Right renal cortex interstitium (tissue), 3 donors: Measurements from ENCODE around the gene SPSB3. TPM values are rescaled to one million over a fixed set of nuclear protein-coding genes. Genes with fewer than 3 reads are reported as not detected.

Experiments used
- DNase-seq, 3 donors: peaks; one replicate each; pipeline ENCODE4 v3.0.0-alpha.2; 2013; ENCODE audit warnings: low read depth in 3 of 3, low spot score in 2 of 3
- polyA plus RNA-seq, 3 donors: library from polyadenylated mRNA; unstranded; fragments of 120-200 nt; gene quantifications; one replicate each; pipeline ENCODE4 v1.2.1, GENCODE V29; 2013; ENCODE audit not compliant: insufficient read length in 3 of 3

Gene SPSB3
- 10 to 100 TPM; 30.8 to 35.7 (median 32.5) TPM for polyA plus RNA-seq

DNA sequence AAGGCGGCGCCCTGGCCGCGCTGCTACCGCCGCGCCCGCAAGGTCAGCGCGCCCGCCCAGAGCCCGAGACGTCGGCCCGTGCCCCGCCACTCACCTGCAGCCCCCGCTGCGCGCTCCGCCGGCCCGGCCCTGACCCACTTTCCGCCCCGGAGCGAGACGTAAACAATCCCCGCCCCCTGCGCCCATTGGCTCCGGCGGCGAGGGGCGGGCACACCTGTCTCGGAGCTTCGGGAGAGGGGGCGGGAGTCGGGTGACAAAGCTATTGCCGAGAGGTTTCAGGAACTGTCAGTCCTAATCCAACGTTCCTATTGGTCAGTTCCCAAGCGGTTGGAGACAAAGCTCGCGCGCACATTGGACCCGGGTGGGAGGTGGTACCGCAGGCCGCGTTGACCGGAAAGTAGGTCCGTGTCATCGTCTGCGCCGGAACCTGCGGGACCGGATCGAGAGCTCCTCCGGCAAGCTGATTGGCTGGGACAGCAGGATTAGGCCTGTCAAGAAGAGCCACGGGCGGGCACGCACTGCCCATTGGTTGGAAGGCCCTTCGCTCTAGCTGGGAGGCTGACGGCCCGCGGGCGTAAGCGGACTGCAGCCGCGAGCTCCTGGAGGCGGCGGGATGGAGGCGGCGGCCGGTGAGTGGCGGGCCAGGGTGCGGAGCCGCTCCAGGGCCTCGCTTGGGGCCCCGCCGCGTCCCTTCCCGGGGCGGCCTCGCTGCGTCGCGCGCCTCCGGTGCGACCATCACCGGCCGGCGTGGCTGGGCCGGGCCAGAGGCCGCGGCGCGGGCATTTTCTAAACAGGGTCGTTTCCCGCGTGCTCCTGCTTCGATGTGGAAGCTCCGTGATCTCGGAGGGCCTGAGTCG is at the start of gene SPSB3, which contains the start of gene NUBP2:
TSS of gene SPSB3 (minus strand) at position 164 of the 857 bp plus-strand sequence. CDS start 1,088 bp downstream, outside the sequence.
TSS of gene NUBP2 (plus strand) at position 553 of the 857 bp plus-strand sequence. CDS start at position 614, 61 bp downstream.
- DNase-seq = peak; percentile 97 to 100 (median 99)

DNA sequence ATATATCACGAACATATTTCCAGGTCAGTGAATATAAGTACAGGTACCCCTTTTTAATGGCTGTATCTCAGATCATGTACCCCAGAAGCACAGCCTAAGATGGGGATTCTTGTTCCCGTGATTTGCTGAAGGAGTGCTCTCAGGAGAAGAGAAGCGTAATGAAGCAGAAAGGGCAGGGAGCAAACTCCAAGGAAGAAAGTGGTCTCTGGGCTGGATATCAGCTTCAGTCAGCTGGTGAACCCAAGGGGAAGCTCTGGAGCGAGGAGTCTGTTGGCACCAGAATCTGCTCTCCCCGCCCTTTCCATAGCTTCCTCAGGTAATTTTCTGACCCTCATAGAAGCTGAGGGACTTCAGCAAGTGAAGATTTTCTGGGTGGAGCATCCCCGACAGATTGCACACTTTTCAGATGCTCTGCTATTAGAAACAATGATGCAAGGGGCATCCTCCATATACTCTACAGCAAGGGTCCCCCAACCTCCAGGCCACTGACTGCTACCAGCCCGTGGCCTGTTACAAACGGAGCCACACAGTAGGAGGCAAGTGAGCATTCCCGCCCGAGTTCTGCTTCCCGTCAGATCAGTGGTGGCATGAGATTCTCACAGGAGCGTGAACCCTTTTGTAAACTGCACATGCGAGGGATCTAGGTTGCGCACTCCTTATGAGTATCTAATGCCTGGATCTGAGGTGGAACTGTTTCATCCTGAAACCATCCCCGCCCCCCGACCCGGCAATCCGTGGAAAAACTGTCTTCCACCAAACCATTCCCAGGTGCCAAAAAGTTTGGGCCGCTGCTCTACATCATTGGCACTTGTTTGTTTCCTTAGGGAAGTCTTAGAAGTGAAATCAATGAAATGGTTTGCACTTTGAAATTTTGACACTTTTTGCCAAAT is 49.1 kb upstream of the SPSB3 start:
- DNase-seq = no peak

GRCh38 chr16:1830213-1830612 is 47.8 kb upstream of the SPSB3 start:
- DNase-seq = no peak

DNA sequence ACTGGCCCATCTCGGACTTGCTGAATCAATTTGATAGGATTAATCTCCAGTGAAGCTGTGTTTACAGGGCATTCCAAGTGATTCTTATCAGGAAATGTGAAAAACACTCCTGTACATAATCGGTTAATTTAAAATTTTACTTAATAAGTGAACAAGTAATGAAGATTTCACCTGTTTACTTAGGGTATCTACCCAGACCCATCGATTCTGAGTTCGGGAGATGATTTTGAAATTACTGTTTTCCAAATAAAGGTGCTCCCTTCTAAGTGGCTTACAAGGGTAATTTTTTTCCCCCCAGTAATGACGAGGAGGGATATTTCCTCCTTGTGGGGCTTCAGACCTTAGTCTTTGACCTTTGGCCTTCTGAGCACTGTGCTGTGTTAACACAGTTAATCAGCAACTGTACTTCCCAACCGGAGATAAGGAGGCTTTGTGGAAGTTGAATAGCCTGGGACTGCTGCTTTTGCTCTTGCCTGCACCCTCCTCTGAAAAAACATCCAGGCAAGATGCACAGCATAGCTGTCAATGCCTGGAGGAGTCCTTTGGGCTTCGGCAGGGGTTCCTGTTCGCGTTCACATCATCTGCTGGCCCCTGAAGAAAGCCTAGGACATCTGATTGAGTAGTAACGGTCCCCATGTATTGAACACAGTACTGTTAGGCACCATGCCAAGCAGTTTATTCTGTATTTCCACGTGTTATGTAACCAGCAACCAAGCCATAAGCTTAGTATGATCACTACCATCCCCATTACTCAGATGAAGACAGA is 46.5 kb upstream of the SPSB3 start:
- DNase-seq = no peak

DNA sequence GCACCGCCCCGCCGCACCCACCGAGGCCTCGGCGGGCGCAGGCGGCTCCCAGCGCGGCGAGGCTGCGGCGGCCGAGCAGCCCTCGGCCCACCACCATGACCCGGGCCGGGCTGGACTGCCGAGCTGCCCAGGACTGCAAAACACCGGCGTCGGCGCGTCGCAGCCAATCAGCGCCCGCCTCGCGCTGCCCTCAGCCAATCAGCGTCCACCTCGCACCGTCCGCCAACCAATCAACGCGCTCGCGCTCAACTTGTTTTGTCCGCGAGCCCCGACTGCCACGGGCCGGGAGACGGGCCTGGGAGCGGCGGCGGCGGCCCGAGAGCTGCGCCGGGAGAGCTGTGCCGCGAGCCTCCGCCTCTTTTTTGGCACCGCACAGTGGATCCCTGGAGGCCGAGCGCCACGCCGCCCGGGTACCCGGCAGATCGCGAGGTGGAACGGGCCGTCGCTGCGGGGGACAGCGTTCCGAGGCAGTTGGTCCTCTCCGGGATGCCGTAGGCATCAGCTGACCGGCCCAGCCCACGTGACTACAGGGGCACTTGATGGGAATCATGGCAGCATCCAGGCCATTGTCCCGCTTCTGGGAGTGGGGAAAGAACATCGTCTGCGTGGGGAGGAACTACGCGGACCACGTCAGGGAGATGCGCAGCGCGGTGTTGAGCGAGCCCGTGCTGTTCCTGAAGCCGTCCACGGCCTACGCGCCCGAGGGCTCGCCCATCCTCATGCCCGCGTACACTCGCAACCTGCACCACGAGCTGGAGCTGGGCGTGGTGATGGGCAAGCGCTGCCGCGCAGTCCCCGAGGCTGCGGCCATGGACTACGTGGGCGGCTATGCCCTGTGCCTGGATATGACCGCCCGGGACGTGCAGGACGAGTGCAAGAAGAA is 44.6 kb upstream of the SPSB3 start, which contains the start of the genes FAHD1 and HAGH:
TSS of gene FAHD1 (plus strand) at position 516 of the 883 bp plus-strand sequence. CDS start at position 549, 33 bp downstream.
TSS of gene HAGH (minus strand) at position 135 of the 883 bp plus-strand sequence. CDS start at position 97, 38 bp downstream.
- peak; percentile 84 to 87 (median 84) for DNase-seq

GRCh38 chr16:1825864-1826690 is 43.7 kb upstream of the SPSB3 start:
- no peak for DNase-seq

DNA sequence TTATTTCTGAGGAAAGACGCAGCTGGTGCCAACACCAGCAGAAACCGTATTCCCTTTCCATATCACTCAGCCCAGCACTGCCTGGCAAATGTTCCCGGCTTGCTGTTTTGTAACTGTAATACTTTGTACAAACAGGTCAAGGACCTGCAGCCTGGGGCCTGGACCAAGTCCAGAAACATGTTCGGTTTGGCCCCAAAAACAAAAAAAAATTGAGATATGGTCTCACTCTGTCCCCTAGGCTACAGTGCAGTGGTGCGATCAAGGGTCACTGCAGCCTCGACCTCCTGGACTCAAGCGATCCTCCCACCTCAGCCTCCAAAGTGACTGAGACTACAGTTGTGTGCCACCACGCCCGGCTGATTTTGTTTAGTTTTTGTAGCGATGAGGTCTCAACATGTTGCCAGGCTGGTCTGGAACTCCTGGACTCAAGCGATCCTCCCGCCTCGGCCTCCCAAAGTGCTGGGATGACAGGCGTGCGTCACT is 43.1 kb upstream of the SPSB3 start:
- no peak for DNase-seq

GRCh38 chr16:1823821-1824220 is 41.5 kb upstream of the SPSB3 start:
- no peak for DNase-seq

DNA sequence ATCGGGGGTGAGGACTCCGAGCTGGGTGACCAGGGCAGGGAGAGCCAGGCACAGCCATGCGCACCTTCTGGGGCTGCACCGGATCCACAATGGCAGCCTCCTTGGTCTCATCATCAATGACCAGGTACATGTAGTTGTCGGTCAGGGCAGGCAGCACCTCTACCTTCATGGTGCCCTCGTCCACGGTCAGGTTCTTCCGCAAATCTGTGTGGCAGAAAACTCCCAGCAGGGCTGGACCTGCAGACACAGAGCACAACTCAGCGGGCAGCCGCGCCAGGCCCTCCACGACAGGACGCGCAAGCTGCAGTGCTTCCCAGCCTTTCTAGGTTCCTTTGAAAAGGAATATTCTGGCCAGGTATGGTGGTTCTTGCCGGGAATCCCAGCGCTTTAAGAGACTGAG is 40.4 kb upstream of the SPSB3 start:
- no peak for DNase-seq

GRCh38 chr16:1821861-1822611 is 39.7 kb upstream of the SPSB3 start:
- no peak for DNase-seq

DNA sequence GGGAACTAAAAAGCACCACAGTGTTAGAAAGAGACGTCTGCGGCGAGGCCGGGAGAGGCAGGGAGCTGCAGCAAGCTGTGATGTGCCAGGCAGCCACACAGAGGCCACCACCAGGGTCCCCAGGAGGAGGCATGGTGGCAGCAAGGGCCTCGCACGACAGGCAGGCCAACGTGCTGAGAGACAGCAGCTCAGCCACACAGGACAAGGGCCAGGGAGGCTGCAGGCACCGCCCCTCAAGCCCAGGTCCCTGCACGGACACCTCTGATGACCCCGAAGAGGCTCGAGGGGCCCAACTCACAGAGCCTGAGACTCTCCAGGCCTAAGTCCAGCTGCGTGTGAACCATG is 38.5 kb upstream of the SPSB3 start:
- no peak for DNase-seq

DNA sequence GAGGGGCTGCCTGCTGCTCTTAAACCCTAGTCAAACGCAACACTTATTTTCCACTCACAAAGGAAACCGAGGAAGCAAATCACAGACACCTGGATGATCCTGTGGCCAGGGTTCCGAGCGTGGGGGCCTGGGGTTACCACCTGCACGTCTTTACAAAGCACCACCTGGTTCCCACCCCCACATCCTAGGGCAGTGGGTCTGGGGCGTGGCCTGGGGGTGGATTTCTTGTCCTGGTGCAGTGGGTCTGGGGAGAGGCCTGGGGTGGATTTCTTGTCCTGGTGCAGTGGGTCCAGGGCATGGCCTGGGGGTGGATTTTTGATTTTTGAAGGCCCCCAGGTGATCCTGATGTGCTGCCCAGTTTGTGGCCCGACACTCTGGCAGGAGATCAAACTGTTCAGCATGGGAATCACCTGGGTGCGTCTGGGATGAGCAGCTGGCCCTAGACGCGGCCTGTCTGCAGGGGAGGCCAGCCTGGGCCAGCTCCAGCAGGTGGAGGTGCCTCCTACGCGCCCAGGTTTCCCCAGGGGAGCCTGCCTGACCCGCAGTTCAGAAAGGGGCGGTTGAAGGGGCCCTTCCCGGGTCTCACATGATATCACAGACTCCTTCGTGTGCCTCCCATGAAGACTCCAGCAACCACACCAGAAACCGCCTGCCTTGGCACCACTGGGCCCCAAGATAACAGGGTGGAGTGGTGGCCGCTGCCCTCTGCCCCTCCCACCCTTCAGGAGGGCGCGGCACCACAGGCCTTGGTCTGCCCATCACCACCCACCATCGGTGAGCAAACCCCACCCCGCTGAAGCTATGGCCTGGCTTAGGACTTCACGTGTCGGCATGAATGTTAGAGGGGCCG is 38.0 kb upstream of the SPSB3 start:
- no peak for DNase-seq

- no peak for DNase-seq
These were observed 37.2 kb upstream of the SPSB3 start for GRCh38 chr16:1819611-1820010.

- no peak for DNase-seq
These were observed 36.6 kb upstream of the SPSB3 start for GRCh38 chr16:1818873-1819525.

DNA sequence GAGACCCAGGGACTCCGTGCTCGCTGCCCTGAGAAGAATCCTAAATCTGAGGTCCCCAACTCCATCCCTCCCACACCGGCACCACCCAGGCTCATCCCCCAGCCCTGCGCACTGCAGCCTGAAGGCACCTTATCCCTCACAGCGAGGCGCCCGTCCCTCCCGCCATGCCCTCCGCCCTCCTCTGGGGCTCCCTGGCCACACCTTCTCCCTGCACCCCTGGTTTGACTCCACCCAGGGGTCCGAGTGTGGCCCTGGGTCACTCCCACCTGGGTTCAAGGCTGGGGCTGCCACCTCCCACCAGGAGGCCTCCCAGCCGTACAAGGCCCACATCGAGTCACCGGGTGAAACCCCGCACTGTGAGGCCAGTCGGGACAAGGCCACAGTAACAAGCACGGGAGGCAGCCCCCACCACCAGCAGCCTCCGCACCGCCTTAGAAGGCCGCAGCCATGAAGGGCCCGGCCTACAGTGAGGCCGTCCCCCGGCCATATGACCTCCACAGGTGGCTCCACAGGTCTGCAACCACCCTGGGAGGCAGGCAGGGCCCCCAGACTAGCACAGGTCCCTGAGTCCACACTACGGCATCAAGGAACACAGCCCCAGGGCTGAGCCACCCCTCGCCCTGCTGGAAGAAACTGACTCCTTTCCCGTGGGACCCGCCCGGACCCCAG is 36.0 kb upstream of the SPSB3 start:
- DNase-seq = no peak

- no peak for DNase-seq
These were observed 35.3 kb upstream of the SPSB3 start for GRCh38 chr16:1817716-1818115.
